HepG2 (cell line): ENCODE results near the gene INF2. TPM values are rescaled to one million over a fixed set of nuclear protein-coding genes. Genes with fewer than 3 reads are reported as not detected.
A peak's percentile ranks its signal among the peaks of the same experiment; 100 is the strongest.

Experiments
- BRD4 ChIP-seq: sonication (generic); formaldehyde crosslinking; IDR thresholded peaks from 2 replicates; pipeline ENCODE4 v1.4.0; 2020; ENCODE audit warnings: missing genetic modification reagents
- CBX1 ChIP-seq: IDR thresholded peaks from one replicate; pipeline ENCODE4 v1.6.1; 2016; ENCODE audit warnings: antibody characterized with exemption, low read depth
- CBX5 ChIP-seq: sonication (generic); formaldehyde crosslinking; IDR thresholded peaks from 2 replicates; pipeline ENCODE4 v1.4.0; 2020; ENCODE audit warnings: missing genetic modification reagents, borderline replicate concordance
- EEA1 ChIP-seq: sonication (generic); formaldehyde crosslinking; IDR thresholded peaks from 2 replicates; pipeline ENCODE4 v1.5.1; 2020; ENCODE audit warnings: mild to moderate bottlenecking, missing genetic modification reagents, borderline replicate concordance
- ISL2 ChIP-seq: sonication (generic); formaldehyde crosslinking; IDR thresholded peaks from 2 replicates; pipeline ENCODE4 v1.5.0; 2020; ENCODE audit warnings: missing genetic modification reagents
- KDM6A ChIP-seq: IDR thresholded peaks from 2 replicates; pipeline ENCODE4 v1.6.1; 2016; ENCODE audit warnings: low read depth
- SALL1 ChIP-seq: sonication (generic); formaldehyde crosslinking; IDR thresholded peaks from 2 replicates; pipeline ENCODE4 v1.8.0; 2022; ENCODE audit warnings: mild to moderate bottlenecking, missing genetic modification reagents
- ZBTB14 ChIP-seq: sonication (generic); formaldehyde crosslinking; IDR thresholded peaks from 2 replicates; pipeline ENCODE4 v1.4.0; 2020; ENCODE audit warnings: missing genetic modification reagents
- ZBTB4 ChIP-seq: sonication (generic); formaldehyde crosslinking; IDR thresholded peaks from 2 replicates; pipeline ENCODE4 v1.4.0; 2020; ENCODE audit warnings: missing genetic modification reagents, mild to moderate bottlenecking, borderline replicate concordance
- ZNF292 ChIP-seq: sonication (generic); formaldehyde crosslinking; IDR thresholded peaks from 2 replicates; pipeline ENCODE4 v1.8.1; 2022; ENCODE audit warnings: mild to moderate bottlenecking, low read depth, missing genetic modification reagents, borderline replicate concordance
- ZNF33B ChIP-seq: sonication (generic); formaldehyde crosslinking; IDR thresholded peaks from 2 replicates; pipeline ENCODE4 v1.5.1; 2020; ENCODE audit warnings: mild to moderate bottlenecking, missing genetic modification reagents
- ZNF460 ChIP-seq: sonication (generic); formaldehyde crosslinking; IDR thresholded peaks from 2 replicates; pipeline ENCODE4 v1.5.1; 2020; ENCODE audit warnings: missing genetic modification reagents, mild to moderate bottlenecking, borderline replicate concordance
- ZNF614 ChIP-seq: IDR thresholded peaks from 2 replicates; pipeline ENCODE4 v1.6.1; 2018; ENCODE audit warnings: missing biosample characterization, missing genetic modification reagents, inconsistent platforms, borderline replicate concordance
- ZNF619 ChIP-seq: sonication (generic); formaldehyde crosslinking; IDR thresholded peaks from 2 replicates; pipeline ENCODE4 v1.4.0; 2020; ENCODE audit warnings: mild to moderate bottlenecking, missing genetic modification reagents
- polyA plus RNA-seq, 8 experiments: library from polyadenylated mRNA; depleted of rRNA in 3 of 8; stranded (reverse) in 7 of 8; unstranded in 1 of 8; fragments of >200 nt; fragmentation: Illumina TruSeq in 4 of 8; extraction: Trizol in 4 of 8; gene quantifications; 2 replicates each; pipeline versions ENCODE4 v1.2.1 to v1.2.3, GENCODE V29; 2011 to 2016; ENCODE audit warnings: low read depth in 4 of 8, missing spikeins in 1 of 8, mixed read lengths in 1 of 8; ENCODE audit not compliant: insufficient read depth in 1 of 8
- total RNA-seq, 5 experiments: library from RNA; depleted of rRNA; stranded (reverse); fragments of >200 nt; fragmentation: Illumina TruSeq; extraction: Trizol; gene quantifications; 2 replicates each; pipeline ENCODE4 v1.2.3, GENCODE V29; 2016; ENCODE audit warnings: low read depth in 1 of 5
- TF ChIP-seq, protein P1 (sequence below): sonication (generic); formaldehyde crosslinking; IDR thresholded peaks from 2 replicates; pipeline ENCODE4 v1.5.1; 2020; ENCODE audit warnings: missing genetic modification reagents, mild to moderate bottlenecking, borderline replicate concordance
- TF ChIP-seq, protein P2 (sequence below): sonication (generic); formaldehyde crosslinking; IDR thresholded peaks from 2 replicates; pipeline ENCODE4 v1.4.0; 2020; ENCODE audit warnings: missing genetic modification reagents
- TF ChIP-seq, protein P3 (sequence below): sonication (generic); formaldehyde crosslinking; IDR thresholded peaks from 2 replicates; pipeline ENCODE4 v1.4.0; 2020; ENCODE audit warnings: missing genetic modification reagents
- TF ChIP-seq, protein P4 (sequence below): IDR thresholded peaks from 2 replicates; pipeline ENCODE4 v1.6.1; 2016

INF2 gene
- total and polyA plus RNA-seq, 2 of the 13 experiments (the other 11 are each of a cell fraction or from before 2014, with no cell fraction given): 16.4 to 26.4 TPM

GRCh38 chr14:104689109-104689880 lies at the start of gene INF2 (continued):
- TF ChIP-seq ZNF614 (CRISPR knock-in tag) (no peak), KDM6A (CRISPR knock-in tag) (no peak), CBX1 (peak; percentile 37), ZNF460 (CRISPR knock-in tag) (no peak), CBX5 (CRISPR knock-in tag) (no peak), ZBTB4 (no peak), EEA1 (CRISPR knock-in tag) (0 out of 2 replicates have a peak, but pooled peaks have one; percentile 27), ZNF292 (CRISPR knock-in tag) (no peak), ZNF619 (CRISPR knock-in tag) (no peak), ZNF33B (CRISPR knock-in tag) (no peak), ZBTB14 (CRISPR knock-in tag) (peak; percentile 16; the same call in 1 of the 2 replicates), BRD4 (peak; percentile 62; the same call in 1 of the 2 replicates), SALL1 (CRISPR knock-in tag) (peak; percentile 20; the same call in 1 of the 2 replicates), ISL2 (CRISPR knock-in tag) (no peak)
- TF ChIP-seq, protein P1, sequence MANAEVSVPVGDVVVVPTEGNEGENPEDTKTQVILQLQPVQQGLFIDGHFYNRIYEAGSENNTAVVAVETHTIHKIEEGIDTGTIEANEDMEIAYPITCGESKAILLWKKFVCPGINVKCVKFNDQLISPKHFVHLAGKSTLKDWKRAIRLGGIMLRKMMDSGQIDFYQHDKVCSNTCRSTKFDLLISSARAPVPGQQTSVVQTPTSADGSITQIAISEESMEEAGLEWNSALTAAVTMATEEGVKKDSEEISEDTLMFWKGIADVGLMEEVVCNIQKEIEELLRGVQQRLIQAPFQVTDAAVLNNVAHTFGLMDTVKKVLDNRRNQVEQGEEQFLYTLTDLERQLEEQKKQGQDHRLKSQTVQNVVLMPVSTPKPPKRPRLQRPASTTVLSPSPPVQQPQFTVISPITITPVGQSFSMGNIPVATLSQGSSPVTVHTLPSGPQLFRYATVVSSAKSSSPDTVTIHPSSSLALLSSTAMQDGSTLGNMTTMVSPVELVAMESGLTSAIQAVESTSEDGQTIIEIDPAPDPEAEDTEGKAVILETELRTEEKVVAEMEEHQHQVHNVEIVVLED: peak; percentile 18; the same call in 1 of the 2 replicates
- TF ChIP-seq, protein P2, sequence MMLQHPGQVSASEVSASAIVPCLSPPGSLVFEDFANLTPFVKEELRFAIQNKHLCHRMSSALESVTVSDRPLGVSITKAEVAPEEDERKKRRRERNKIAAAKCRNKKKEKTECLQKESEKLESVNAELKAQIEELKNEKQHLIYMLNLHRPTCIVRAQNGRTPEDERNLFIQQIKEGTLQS (CRISPR knock-in tag): no peak
- TF ChIP-seq, protein P3, sequence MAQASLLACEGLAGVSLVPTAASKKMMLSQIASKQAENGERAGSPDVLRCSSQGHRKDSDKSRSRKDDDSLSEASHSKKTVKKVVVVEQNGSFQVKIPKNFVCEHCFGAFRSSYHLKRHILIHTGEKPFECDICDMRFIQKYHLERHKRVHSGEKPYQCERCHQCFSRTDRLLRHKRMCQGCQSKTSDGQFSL: 0 out of 2 replicates have a peak, but pooled peaks have one; percentile 48
- TF ChIP-seq, protein P4, sequence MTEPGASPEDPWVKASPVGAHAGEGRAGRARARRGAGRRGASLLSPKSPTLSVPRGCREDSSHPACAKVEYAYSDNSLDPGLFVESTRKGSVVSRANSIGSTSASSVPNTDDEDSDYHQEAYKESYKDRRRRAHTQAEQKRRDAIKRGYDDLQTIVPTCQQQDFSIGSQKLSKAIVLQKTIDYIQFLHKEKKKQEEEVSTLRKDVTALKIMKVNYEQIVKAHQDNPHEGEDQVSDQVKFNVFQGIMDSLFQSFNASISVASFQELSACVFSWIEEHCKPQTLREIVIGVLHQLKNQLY (CRISPR knock-in tag): no peak
